K562 (cell line): ENCODE measurements around the gene CRB2. TPM values are rescaled to one million over a fixed set of nuclear protein-coding genes. Genes with fewer than 3 reads are reported as not detected.

ENCODE experiments used
- ATAC-seq: fragments of 200-7000 bp; cut with Tn5 transposase; 3 replicates; pipeline ENCODE4 v1.9.1; 2020; ENCODE audit warnings: moderate library complexity
- BruUV-seq: library from RNA; stranded (reverse); fragments of 400-500 nt; replicated peaks from 2 replicates; lab custom pipeline; 2021; lab: Mats Ljungman, UMichigan
- CTCF ChIA-PET: fragments of 300-600 bp; formaldehyde crosslinking; extraction: SDS; loops from one replicate; lab custom pipeline; 2021; ENCODE audit warnings: low intra/inter-chr PET ratio; lab: Yijun Ruan, JAX
- POLR2A ChIA-PET: fragments of 300-600, 350-650 bp; sonication (Branson Sonifier 250); formaldehyde crosslinking; extraction: SDS; loops from one replicate; lab custom pipeline; 2021; ENCODE audit warnings: antibody characterized with exemption, inconsistent platforms; lab: Yijun Ruan, JAX
- DNase-seq, 4 experiments: peaks; one replicate each; pipeline versions ENCODE4 v3.0.0 to v3.0.0-alpha.2; 2011 to 2018; ENCODE audit warnings: low spot score in 3 of 4, mixed read lengths in 3 of 4; ENCODE audit errors: extremely low read depth in 1 of 4
- FAIRE-seq: peaks from 2 replicates; lab custom pipeline; 2011; peaks lifted over from hg19 to GRCh38; lab: Jason Lieb, UNC
- H2AFZ ChIP-seq: 2 replicates; pipeline ENCODE4 v1.6.0; 2011; ENCODE audit warnings: low read depth, low read length, control low read depth, inconsistent platforms
- H3K27ac ChIP-seq: fragments of 200-600 bp; 3 replicates; pipeline ENCODE4 v1.8.0; 2011; ENCODE audit warnings: low read depth, mild to moderate bottlenecking, control low read depth, inconsistent platforms, low read length, moderate library complexity, mixed read lengths; ENCODE audit errors: extremely low read depth
- H3K27me3 ChIP-seq, 2 experiments: fragments of 300-600 bp in 1 of 2; 2 replicates in 1 of 2; 3 replicates in 1 of 2; pipeline versions ENCODE4 v1.6.0 to v1.8.0; 2011; ENCODE audit warnings: inconsistent platforms in 2 of 2, low read length in 2 of 2, mild to moderate bottlenecking in 1 of 2, mixed read lengths in 1 of 2, moderate library complexity in 1 of 2; ENCODE audit not compliant: control insufficient read depth in 2 of 2, insufficient read depth in 2 of 2
- H3K36me3 ChIP-seq: fragments of 300-600 bp; 3 replicates; pipeline ENCODE4 v1.8.0; 2011; ENCODE audit warnings: mild to moderate bottlenecking, low read length, inconsistent platforms; ENCODE audit not compliant: control insufficient read depth, insufficient read depth
- H3K4me1 ChIP-seq, 2 experiments: fragments of 200-600 bp in 1 of 2; replicated peaks in 1 of 2; 2 replicates in 1 of 2; 3 replicates in 1 of 2; pipeline versions ENCODE4 v1.5.1 to v1.8.0; 2011; ENCODE audit warnings: inconsistent platforms in 2 of 2, low read length in 2 of 2, mild to moderate bottlenecking in 1 of 2, mixed read lengths in 1 of 2, moderate library complexity in 1 of 2; ENCODE audit not compliant: control insufficient read depth in 2 of 2, insufficient read depth in 2 of 2
- H3K4me2 ChIP-seq: 2 replicates; pipeline ENCODE4 v1.6.1; 2011; ENCODE audit warnings: low read length, control low read depth, inconsistent platforms, mixed read lengths; ENCODE audit not compliant: insufficient read depth
- H3K4me3 ChIP-seq: fragments of 200-600 bp; sonication (generic), shearing (Covaris generic); 2 replicates; pipeline ENCODE4 v1.5.1; 2016; ENCODE audit warnings: control low read depth, inconsistent platforms
- H3K79me2 ChIP-seq: fragments of 200-600 bp; 3 replicates; pipeline ENCODE4 v1.8.0; 2011; ENCODE audit warnings: low read length, inconsistent platforms; ENCODE audit not compliant: control insufficient read depth, insufficient read depth
- H3K9ac ChIP-seq, 2 experiments: 2 replicates each; pipeline versions ENCODE4 v1.6.0 to v1.6.1; 2011; ENCODE audit warnings: low read depth in 2 of 2, low read length in 2 of 2, control low read depth in 1 of 2, inconsistent platforms in 1 of 2, mild to moderate bottlenecking in 1 of 2, mixed read lengths in 1 of 2; ENCODE audit not compliant: insufficient read depth in 1 of 2
- H3K9me1 ChIP-seq: one replicate; pipeline ENCODE4 v1.6.0; 2011; ENCODE audit warnings: inconsistent platforms, mild to moderate bottlenecking, low read length, moderate library complexity; ENCODE audit not compliant: control insufficient read depth, insufficient read depth
- H3K9me3 ChIP-seq: replicated peaks from 2 replicates; pipeline ENCODE4 v1.5.1; 2011; ENCODE audit warnings: low read depth, low read length, inconsistent platforms; ENCODE audit not compliant: control insufficient read depth, insufficient read depth
- H4K20me1 ChIP-seq: replicated peaks from 2 replicates; pipeline ENCODE4 v1.6.1; 2011; ENCODE audit warnings: low read length, inconsistent platforms, mixed read lengths; ENCODE audit not compliant: control insufficient read depth, insufficient read depth
- ARID2 ChIP-seq: fragments of 450-650 bp; IDR thresholded peaks from 2 replicates; pipeline ENCODE4 v1.6.1; 2017; ENCODE audit warnings: antibody characterized with exemption, mild to moderate bottlenecking
- ATF2 ChIP-seq: sonication (generic); formaldehyde crosslinking; IDR thresholded peaks from 2 replicates; pipeline ENCODE4 v1.8.1; 2022; ENCODE audit warnings: missing genetic modification reagents
- ATF3 ChIP-seq, 2 experiments: fragments of 450-650 bp in 1 of 2; sonication (generic) in 1 of 2; formaldehyde crosslinking in 1 of 2; IDR thresholded peaks in 1 of 2; conservative IDR thresholded peaks in 1 of 2; 2 replicates each; pipeline versions ENCODE4 v1.6.1 to v1.8.1; 2016 to 2023; ENCODE audit warnings: mild to moderate bottlenecking in 2 of 2, moderate library complexity in 2 of 2, inconsistent platforms in 1 of 2, missing genetic modification reagents in 1 of 2
- BCOR ChIP-seq: fragments of 450-650 bp; IDR thresholded peaks from 2 replicates; pipeline ENCODE4 v1.6.1; 2016
- CEBPB ChIP-seq: fragments of 450-650 bp; IDR thresholded peaks from 2 replicates; pipeline ENCODE4 v1.6.1; 2016; ENCODE audit warnings: missing genetic modification characterization, missing compliant biosample characterization
- FOXA3 ChIP-seq, 2 experiments: fragments of 450-650 bp in 1 of 2; sonication (generic) in 1 of 2; formaldehyde crosslinking; IDR thresholded peaks in 1 of 2; conservative IDR thresholded peaks in 1 of 2; 2 replicates each; pipeline versions ENCODE4 v1.4.0 to v1.8.0; 2020 to 2022; ENCODE audit warnings: mild to moderate bottlenecking in 2 of 2, missing genetic modification reagents in 1 of 2
- KDM1A ChIP-seq, 2 experiments: fragments of 450-650 bp; IDR thresholded peaks; 2 replicates each; pipeline ENCODE4 v1.6.1; 2016; ENCODE audit warnings: mild to moderate bottlenecking in 2 of 2
- MXI1 ChIP-seq: IDR thresholded peaks from 2 replicates; pipeline ENCODE4 v1.6.1; 2011; ENCODE audit warnings: low read depth, mild to moderate bottlenecking, improper control_type of control experiment, low read length
- RBM25 ChIP-seq: fragments of 200-400 bp; formaldehyde crosslinking; IDR thresholded peaks from 2 replicates; pipeline ENCODE4 v1.6.1; 2018; ENCODE audit warnings: low read length, low read depth, moderate library complexity; ENCODE audit not compliant: severe bottlenecking
- SMARCA5 ChIP-seq: fragments of 450-650 bp; IDR thresholded peaks from 2 replicates; pipeline ENCODE4 v1.6.1; 2016
- TFAP4 ChIP-seq: sonication (generic); formaldehyde crosslinking; IDR thresholded peaks from 2 replicates; pipeline ENCODE4 v1.8.0; 2022; ENCODE audit warnings: missing genetic modification reagents, mild to moderate bottlenecking, moderate library complexity, borderline replicate concordance
- UBTF ChIP-seq, 2 experiments: IDR thresholded peaks; 2 replicates each; pipeline ENCODE4 v1.6.1; 2012; ENCODE audit warnings: improper control_type of control experiment in 2 of 2, low read depth in 2 of 2, low read length in 2 of 2, borderline replicate concordance in 1 of 2
- USF1 ChIP-seq: sonication (generic); formaldehyde crosslinking; IDR thresholded peaks from 2 replicates; pipeline ENCODE4 v1.9.0; 2022; ENCODE audit warnings: mild to moderate bottlenecking, missing genetic modification reagents
- ZFP36 ChIP-seq: fragments of 150-350 bp; IDR thresholded peaks from 2 replicates; pipeline ENCODE4 v1.6.1; 2018; ENCODE audit warnings: low read length, low read depth; ENCODE audit not compliant: partially characterized antibody
- WGBS: fragments of 100-300 bp; shearing (Covaris generic); methylation state at CpG from one replicate; pipeline ENCODE4 v1.1.6; 2016; ENCODE audit warnings: low coverage, mixed read lengths; ENCODE audit not compliant: insufficient coverage; ENCODE audit errors: missing lambda C conversion rate; 5-methylcytosine and 5-hydroxymethylcytosine counted together
- in situ Hi-C: fragments of 300-500 bp; cut with MboI; formaldehyde crosslinking; loops from 4 replicates; pipeline ENCODE4 v1.15.0; 2018; ENCODE audit warnings: inconsistent platforms, mixed read lengths
- intact Hi-C: fragments of 100-400 bp; cut with micrococcal nuclease; formaldehyde crosslinking; loops from 2 replicates; pipeline ENCODE4 v1.14.2; 2022
- polyA plus RNA-seq, 8 experiments: library from polyadenylated mRNA; depleted of rRNA in 4 of 8; stranded (reverse) in 5 of 8; unstranded in 3 of 8; fragments of >200 nt; fragmentation: Nextera tagmentation in 2 of 8; fragmentation: Illumina TruSeq in 1 of 8; extraction: Ambion mirVana in 2 of 8; extraction: Trizol in 1 of 8; gene quantifications; 2 replicates each; pipeline versions ENCODE4 v1.2.1 to v1.2.3, GENCODE V29; 2011 to 2014; ENCODE audit warnings: inconsistent platforms in 1 of 8, missing spikeins in 1 of 8
- total RNA-seq, 7 experiments: library from RNA; depleted of rRNA in 6 of 7; stranded (reverse); fragments of >200 nt in 6 of 7; fragmentation: Illumina TruSeq in 2 of 7; extraction: Trizol in 2 of 7; gene quantifications; 2 replicates each; pipeline versions ENCODE4 v1.2.1 to v1.2.3, GENCODE V29; 2011 to 2021; ENCODE audit warnings: low replicate concordance in 1 of 7

The CRB2 gene
- total and polyA plus RNA-seq, 9 of the 15 experiments (the other 6 are each of a cell fraction or from before 2014, with no cell fraction given): 0.13 to 1.2 (median 0.25) TPM; not detected in 2

- Histone ChIP-seq H3K4me1 (peaks cover 15 to 28% of the 10 kb centered on the region in 2 experiments), H3K9me3 (no peaks in the 10 kb centered on the region), H3K36me3 (no peaks in the 10 kb centered on the region), H3K9me1 (no peaks in the 10 kb centered on the region), H4K20me1 (no peaks in the 10 kb centered on the region), H3K4me2 (no peak overlapping the region), H3K27me3 (no peaks in the 10 kb centered on the region), H3K4me3 (no peak overlapping the region), H3K9ac (no peak overlapping the region), H2AFZ (peak overlapping the region; percentile 46; the same call in 1 of the 2 replicates), H3K79me2 (no peaks in the 10 kb centered on the region), H3K27ac (no peak overlapping the region)
- 55% methylated on average over 13 of the region's 13 CpGs for WGBS
- in situ Hi-C loops (no loop called here), intact Hi-C loops (no loop called here)
- DNase-seq (no peak), ATAC-seq (no peak), FAIRE-seq (no peak)
- ChIA-PET CTCF (no interaction called here), POLR2A (interaction anchor here (0.6 to 1.7 kb wide), 3 partner anchors 10 to 1124 kb away, joined by 3 to 5 read pairs (median 3); no protein-coding TSS in a partner anchor)
- BruUV-seq: no TSS peak
- TF ChIP-seq SMARCA5 (peak; percentile 50; the same call in 1 of the 2 replicates), USF1 (CRISPR knock-in tag) (0 out of 2 replicates have a peak, but pooled peaks have one; percentile 30), MXI1 (no peak), ZFP36 (peak; percentile 76), BCOR (peak; percentile 90), ATF3 (IDR thresholded peaks at IDR 0.05) (peak; percentile 72), ATF3 (CRISPR knock-in tag; conservative IDR thresholded peaks at IDR 0.05) (no peak), FOXA3 (CRISPR knock-in tag; conservative IDR thresholded peaks at IDR 0.05 in 1 of 2, IDR thresholded peaks at IDR 0.05 in 1 of 2) (peak; percentile 61 to 96), KDM1A (IDR thresholded peaks at IDR 0.05) (peak; percentile 31 to 67; a peak in 2 of 4 replicates), ATF2 (CRISPR knock-in tag) (no peak), TFAP4 (CRISPR knock-in tag) (no peak), ARID2 (no peak), CEBPB (tag) (peak; percentile 53), UBTF (IDR thresholded peaks at IDR 0.05; ENCODE audit: borderline replicate concordance in 1 of 2, low read depth in 2 of 2, low read length in 2 of 2) (no peak), RBM25 (peak; percentile 63)
Measured at GRCh38 chr9:123323196-123324013, 32.6 kb upstream of the CRB2 start.
